GM12878 (cell line): Measurements from ENCODE around the gene CTSO. TPM values are rescaled to one million over a fixed set of nuclear protein-coding genes. Genes with fewer than 3 reads are reported as not detected.
A peak's percentile ranks its signal among the peaks of the same experiment; 100 is the strongest.

Experiments
- ATAC-seq: fragments of 200-7000 bp; cut with Tn5 transposase; 3 replicates; pipeline ENCODE4 v1.9.1; 2020; ENCODE audit warnings: mild to moderate bottlenecking, moderate library complexity
- BruUV-seq: library from RNA; stranded (reverse); fragments of 400-500 nt; replicated peaks from 2 replicates; lab custom pipeline; 2021; lab: Mats Ljungman, UMichigan
- CTCF ChIA-PET: fragments of 300-600 bp; sonication (Branson Sonifier 250); formaldehyde crosslinking; extraction: SDS; loops from one replicate; lab custom pipeline; 2021; ENCODE audit warnings: inconsistent platforms; lab: Yijun Ruan, JAX
- POLR2A ChIA-PET: fragments of 350-600 bp; formaldehyde crosslinking; extraction: SDS; loops from one replicate; lab custom pipeline; 2021; ENCODE audit warnings: inconsistent platforms; lab: Charles Lee
- RAD21 ChIA-PET: fragments of 300-600 bp; sonication (Branson Sonifier 250); formaldehyde crosslinking; loops from one replicate; lab custom pipeline; 2023; ENCODE audit warnings: antibody characterized with exemption; ENCODE audit not compliant: unreplicated experiment; lab: Charles Lee
- SMC1A ChIA-PET: fragments of 300-600 bp; sonication (Branson Sonifier 250); formaldehyde crosslinking; loops from one replicate; lab custom pipeline; 2023; ENCODE audit not compliant: unreplicated experiment, uncharacterized antibody; lab: Charles Lee
- DNase-seq: peaks from one replicate; pipeline ENCODE4 v3.0.0-alpha.2; 2011; ENCODE audit warnings: low read depth, low spot score
- FAIRE-seq: peaks from 3 replicates; lab custom pipeline; 2011; peaks lifted over from hg19 to GRCh38; lab: Jason Lieb, UNC
- H2AFZ ChIP-seq: 2 replicates; pipeline ENCODE4 v1.6.0; 2011; ENCODE audit warnings: low read depth, low read length, control low read depth; ENCODE audit not compliant: control insufficient read depth
- H3K27ac ChIP-seq: 2 replicates; pipeline ENCODE4 v1.5.1; 2011; ENCODE audit warnings: control low read depth; ENCODE audit not compliant: control insufficient read depth, insufficient read depth
- H3K27me3 ChIP-seq, 2 experiments: replicated peaks in 1 of 2; 2 replicates each; pipeline versions ENCODE4 v1.6.0 to v1.6.1; 2011; ENCODE audit warnings: low read length in 1 of 2; ENCODE audit not compliant: control insufficient read depth in 2 of 2, insufficient read depth in 2 of 2
- H3K36me3 ChIP-seq, 2 experiments: 2 replicates each; pipeline ENCODE4 v1.5.1; 2011; ENCODE audit warnings: low read length in 1 of 2; ENCODE audit not compliant: control insufficient read depth in 2 of 2, insufficient read depth in 2 of 2
- H3K4me1 ChIP-seq: 2 replicates; pipeline ENCODE4 v1.6.1; 2011; ENCODE audit warnings: mild to moderate bottlenecking, low read length, moderate library complexity, mixed read lengths; ENCODE audit not compliant: control insufficient read depth, insufficient read depth
- H3K4me2 ChIP-seq: 2 replicates; pipeline ENCODE4 v1.6.0; 2011; ENCODE audit warnings: control low read depth; ENCODE audit not compliant: control insufficient read depth, insufficient read depth
- H3K4me3 ChIP-seq: fragments of 200-600 bp; sonication (generic); 2 replicates; pipeline ENCODE4 v1.5.1; 2016
- H3K79me2 ChIP-seq: 2 replicates; pipeline ENCODE4 v1.6.0; 2011; ENCODE audit warnings: low read length; ENCODE audit not compliant: control insufficient read depth, insufficient read depth
- H3K9ac ChIP-seq: 2 replicates; pipeline ENCODE4 v1.8.0; 2011; ENCODE audit warnings: low read length, control low read depth, mixed read lengths; ENCODE audit not compliant: control insufficient read depth, insufficient read depth
- H3K9me3 ChIP-seq: replicated peaks from 3 replicates; pipeline ENCODE4 v1.5.1; 2011; ENCODE audit warnings: mild to moderate bottlenecking, low read length; ENCODE audit not compliant: control insufficient read depth, insufficient read depth
- H4K20me1 ChIP-seq: 2 replicates; pipeline ENCODE4 v1.6.0; 2011; ENCODE audit not compliant: control insufficient read depth, insufficient read depth
- BHLHE40 ChIP-seq, 2 experiments: fragments of 450-650 bp in 1 of 2; IDR thresholded peaks; 2 replicates each; pipeline ENCODE4 v1.6.1; 2011 to 2017; ENCODE audit warnings: low read depth in 2 of 2, borderline replicate concordance in 1 of 2, improper control_type of control experiment in 1 of 2, low read length in 1 of 2, mild to moderate bottlenecking in 1 of 2
- CBX5 ChIP-seq: sonication (generic); IDR thresholded peaks from 2 replicates; pipeline ENCODE4 v1.6.1; 2016; ENCODE audit warnings: low read depth, moderate library complexity, mild to moderate bottlenecking, inconsistent platforms
- KAT2A ChIP-seq: conservative IDR thresholded peaks from 2 replicates; pipeline ENCODE4 v1.6.1; 2011; ENCODE audit warnings: low read depth, low read length; ENCODE audit not compliant: control insufficient read depth
- MTA2 ChIP-seq: fragments of 450-650 bp; IDR thresholded peaks from 2 replicates; pipeline ENCODE4 v1.6.1; 2016; ENCODE audit warnings: low read depth, mild to moderate bottlenecking, moderate library complexity
- ZNF622 ChIP-seq: fragments of 450-650 bp; IDR thresholded peaks from 2 replicates; pipeline ENCODE4 v1.6.1; 2017; ENCODE audit warnings: mild to moderate bottlenecking, inconsistent platforms
- WGBS: methylation state at CpG from one replicate; pipeline ENCODE4 v1.1.6; 2016; ENCODE audit warnings: low lambda C conversion rate; ENCODE audit not compliant: insufficient replicate concordance, insufficient coverage; ENCODE audit errors: missing lambda C conversion rate; 5-methylcytosine and 5-hydroxymethylcytosine counted together
- in situ Hi-C: fragments of 300-500 bp; cut with MboI; formaldehyde crosslinking; loops from 9 replicates; pipeline ENCODE4 v1.14.3; 2018; ENCODE audit warnings: mixed read lengths
- intact Hi-C: fragments of 100-400 bp; cut with micrococcal nuclease; formaldehyde crosslinking; loops from one replicate; pipeline ENCODE4 v1.14.2; 2022; ENCODE audit not compliant: unreplicated experiment
- polyA plus RNA-seq, 11 experiments: library from polyadenylated mRNA; depleted of rRNA in 4 of 11; unstranded in 6 of 11; stranded (reverse) in 5 of 11; fragments of >200 nt; fragmentation: Nextera tagmentation in 4 of 11; fragmentation: Illumina TruSeq in 1 of 11; extraction: Ambion mirVana in 4 of 11; extraction: Trizol in 1 of 11; gene quantifications; 1 replicate in 1 of 11; 2 replicates in 10 of 11; pipeline versions ENCODE4 v1.2.1 to v1.2.3, GENCODE V29; 2011 to 2016; ENCODE audit warnings: inconsistent platforms in 2 of 11, missing spikeins in 2 of 11, low read depth in 1 of 11
- total RNA-seq, 4 experiments: library from RNA; depleted of rRNA in 3 of 4; stranded (reverse); fragments of >200 nt in 3 of 4; fragmentation: Illumina TruSeq in 1 of 4; extraction: Trizol in 1 of 4; gene quantifications; 2 replicates each; pipeline versions ENCODE4 v1.2.1 to v1.2.3, GENCODE V29; 2013 to 2021

Gene CTSO
- total and polyA plus RNA-seq, 10 of the 15 experiments (the other 5 are each of a cell fraction or from before 2014, with no cell fraction given), result 3.9 to 9.7 (median 7.0) TPM

- Histone ChIP-seq H3K4me2 (no peak overlapping the region), H3K9me3 (no peaks in the 10 kb centered on the region; the same call in 2 of the 3 replicates), H3K27ac (no peak overlapping the region), H3K4me3 (no peak overlapping the region), H4K20me1 (no peaks in the 10 kb centered on the region), H2AFZ (no peak overlapping the region), H3K36me3 (no peaks in the 10 kb centered on the region), H3K79me2 (no peaks in the 10 kb centered on the region), H3K27me3 (no peaks in the 10 kb centered on the region), H3K4me1 (no peaks in the 10 kb centered on the region), H3K9ac (no peak overlapping the region)
- BruUV-seq, result no TSS peak
- TF ChIP-seq KAT2A, result no peak
- peak in 1 of 2 experiments; percentile 8; a peak in 1 of 4 replicates for TF ChIP-seq BHLHE40 (IDR thresholded peaks at IDR 0.05; ENCODE audit: borderline replicate concordance in 1 of 2, low read depth in 2 of 2, low read length in 1 of 2)
- POLR2A ChIA-PET, result interaction anchor here (0.8 kb wide), 1 partner anchor 8 kb away, joined by 3 read pairs; no protein-coding TSS in a partner anchor
- CTCF ChIA-PET, result interaction anchor here (0.6 to 4.2 kb wide), 5 partner anchors 8 to 29 kb away, joined by 3 to 12 read pairs (median 4); partner anchors contain the start of gene CTSO
- DNase-seq, result no peak
- no peak for ATAC-seq
- 0% methylated on average over 2 of the region's 2 CpGs for WGBS
- RAD21 ChIA-PET, result interaction anchor here (1.3 kb wide), 1 partner anchor 9 kb away, joined by 5 read pairs; no protein-coding TSS in a partner anchor
- no peak for FAIRE-seq
- SMC1A ChIA-PET, result interaction anchor here (0.5 to 3.2 kb wide), 5 partner anchors 9 to 705 kb away, joined by 3 to 12 read pairs (median 3); no protein-coding TSS in a partner anchor
- in situ Hi-C loops (no loop called here), intact Hi-C loops (no loop called here)
Observed at GRCh38 chr4:155982736-155983385, 29.2 kb upstream of the CTSO start.

- ChIA-PET RAD21 (no interaction called here), POLR2A (no interaction called here), CTCF (no interaction called here), SMC1A (interaction anchor here (1.4 kb wide), 1 partner anchor 33 kb away, joined by 3 read pairs; no protein-coding TSS in a partner anchor)
- DNase-seq (no peak), ATAC-seq (no peak), FAIRE-seq (no peak)
- Histone ChIP-seq H3K9ac (no peak overlapping the region), H4K20me1 (no peaks in the 10 kb centered on the region), H3K27me3 (no peaks in the 10 kb centered on the region), H3K4me1 (peaks cover 11% of the 10 kb centered on the region), H3K4me2 (no peak overlapping the region), H3K79me2 (no peaks in the 10 kb centered on the region), H3K27ac (no peak overlapping the region), H3K4me3 (no peak overlapping the region), H3K9me3 (no peaks in the 10 kb centered on the region; the same call in 2 of the 3 replicates), H2AFZ (no peak overlapping the region), H3K36me3 (no peaks in the 10 kb centered on the region)
- in situ Hi-C loops (no loop called here), intact Hi-C loops (no loop called here)
- BruUV-seq, result no TSS peak
- no peak for TF ChIP-seq MTA2
- peak; percentile 94; the same call in 1 of the 2 replicates for TF ChIP-seq CBX5
- TF ChIP-seq ZNF622, result no peak
- 77% methylated on average over 4 of the region's 4 CpGs for WGBS
Observed at GRCh38 chr4:155978810-155979209, 25.1 kb upstream of the CTSO start.
